ENCODE data around the gene TERT.
"Not testable (repeated sequence)": the region's sequence is repeated elsewhere in the genome, so short reads cannot be mapped to it uniquely, and the experiment has no call there.

TERT gene

DNA sequence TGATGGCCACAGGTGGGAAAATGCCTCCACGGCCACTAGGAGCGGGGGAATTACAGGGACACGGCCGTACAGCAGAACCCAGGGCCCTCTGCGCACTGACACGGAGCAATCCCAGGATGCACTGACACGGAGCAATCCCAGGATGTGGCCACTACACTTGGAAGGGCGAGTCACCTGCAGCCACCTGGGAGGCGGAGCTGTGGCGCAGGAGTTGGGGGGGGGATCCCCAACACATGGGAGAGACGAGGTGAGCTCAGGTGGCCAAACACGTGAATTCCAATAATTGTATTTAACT is 43.3 kb upstream of the TERT start:
- peaks cover 83% of the 10 kb centered on the region for H3K36me3 ChIP-seq (ENCODE audit: control insufficient read depth, insufficient read depth, low read length)

GRCh38 chr5:1337489-1338195 is 42.8 kb upstream of the TERT start:
- DNase-seq, result no peak
- Histone ChIP-seq H3K4me1 (ENCODE audit: control insufficient read depth, insufficient read depth, low read length, poor library complexity, severe bottlenecking) (no peaks in the 10 kb centered on the region), H3K9me3 (ENCODE audit: control insufficient read depth, low read length) (no peaks in the 10 kb centered on the region), H3K4me3 (ENCODE audit: insufficient read depth, low read depth, low read length, poor library complexity, severe bottlenecking) (no peak overlapping the region), H3K27me3 (replicated peaks; ENCODE audit: control insufficient read depth, insufficient read depth, low read length, poor library complexity, severe bottlenecking) (no peaks in the 10 kb centered on the region), H3K27ac (ENCODE audit: insufficient read depth, low read length, poor library complexity, severe bottlenecking) (no peak overlapping the region), H3K36me3 (ENCODE audit: control insufficient read depth, insufficient read depth, low read length) (peaks cover 84% of the 10 kb centered on the region)

More for the DNA sequence above, 43.3 kb upstream of the TERT start:
- Histone ChIP-seq H3K4me3 (ENCODE audit: insufficient read depth, low read depth, low read length, poor library complexity, severe bottlenecking) (no peak overlapping the region), H3K4me1 (ENCODE audit: control insufficient read depth, insufficient read depth, low read length, poor library complexity, severe bottlenecking) (no peaks in the 10 kb centered on the region), H3K9me3 (ENCODE audit: control insufficient read depth, low read length) (no peaks in the 10 kb centered on the region), H3K27me3 (replicated peaks; ENCODE audit: control insufficient read depth, insufficient read depth, low read length, poor library complexity, severe bottlenecking) (no peaks in the 10 kb centered on the region), H3K27ac (ENCODE audit: insufficient read depth, low read length, poor library complexity, severe bottlenecking) (no peak overlapping the region)
- DNase-seq, result no peak

- Histone ChIP-seq H3K4me3 (ENCODE audit: insufficient read depth, low read depth, low read length, poor library complexity, severe bottlenecking) (no peak overlapping the region), H3K9me3 (ENCODE audit: control insufficient read depth, low read length) (no peaks in the 10 kb centered on the region), H3K4me1 (ENCODE audit: control insufficient read depth, insufficient read depth, low read length, poor library complexity, severe bottlenecking) (no peaks in the 10 kb centered on the region), H3K27ac (ENCODE audit: insufficient read depth, low read length, poor library complexity, severe bottlenecking) (no peak overlapping the region), H3K36me3 (ENCODE audit: control insufficient read depth, insufficient read depth, low read length) (peaks cover 84% of the 10 kb centered on the region), H3K27me3 (replicated peaks; ENCODE audit: control insufficient read depth, insufficient read depth, low read length, poor library complexity, severe bottlenecking) (no peaks in the 10 kb centered on the region)
- no peak for DNase-seq
Observed at GRCh38 chr5:1336749-1337488, 42.1 kb upstream of the TERT start.

DNA sequence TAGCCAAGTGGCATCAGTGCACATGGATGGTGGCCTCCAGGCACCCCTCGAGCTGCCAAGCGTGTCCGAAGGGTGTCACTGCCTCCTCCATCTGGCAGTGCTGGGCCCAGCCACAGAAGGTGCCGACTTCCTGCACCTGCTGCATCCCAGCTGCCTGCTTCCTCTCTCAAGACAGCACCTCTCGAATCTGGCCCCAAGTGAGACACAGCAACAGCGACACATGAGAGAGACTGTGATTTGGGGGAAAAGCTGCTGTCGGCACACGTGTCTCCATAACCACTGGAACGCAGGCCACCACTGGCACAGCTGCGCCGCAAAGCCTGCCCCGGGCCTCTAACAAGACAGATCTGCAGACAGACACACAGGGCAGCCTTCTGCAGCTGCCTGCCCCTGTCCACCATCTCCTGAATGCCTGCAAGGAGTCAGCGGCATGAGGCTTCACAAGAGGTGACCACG is 41.3 kb upstream of the TERT start:
- Histone ChIP-seq H3K9me3 (ENCODE audit: control insufficient read depth, low read length) (no peaks in the 10 kb centered on the region), H3K27me3 (replicated peaks; ENCODE audit: control insufficient read depth, insufficient read depth, low read length, poor library complexity, severe bottlenecking) (no peaks in the 10 kb centered on the region), H3K27ac (ENCODE audit: insufficient read depth, low read length, poor library complexity, severe bottlenecking) (no peak overlapping the region), H3K36me3 (ENCODE audit: control insufficient read depth, insufficient read depth, low read length) (peaks cover 84% of the 10 kb centered on the region), H3K4me1 (ENCODE audit: control insufficient read depth, insufficient read depth, low read length, poor library complexity, severe bottlenecking) (no peaks in the 10 kb centered on the region), H3K4me3 (ENCODE audit: insufficient read depth, low read depth, low read length, poor library complexity, severe bottlenecking) (no peak overlapping the region)
- no peak for DNase-seq

GRCh38 chr5:1335540-1336095 is 40.8 kb upstream of the TERT start:
- Histone ChIP-seq H3K4me1 (ENCODE audit: control insufficient read depth, insufficient read depth, low read length, poor library complexity, severe bottlenecking) (no peaks in the 10 kb centered on the region), H3K9me3 (ENCODE audit: control insufficient read depth, low read length) (no peaks in the 10 kb centered on the region), H3K27ac (ENCODE audit: insufficient read depth, low read length, poor library complexity, severe bottlenecking) (no peak overlapping the region), H3K4me3 (ENCODE audit: insufficient read depth, low read depth, low read length, poor library complexity, severe bottlenecking) (no peak overlapping the region), H3K27me3 (replicated peaks; ENCODE audit: control insufficient read depth, insufficient read depth, low read length, poor library complexity, severe bottlenecking) (no peaks in the 10 kb centered on the region), H3K36me3 (ENCODE audit: control insufficient read depth, insufficient read depth, low read length) (peaks cover 86% of the 10 kb centered on the region)
- no peak for DNase-seq

DNA sequence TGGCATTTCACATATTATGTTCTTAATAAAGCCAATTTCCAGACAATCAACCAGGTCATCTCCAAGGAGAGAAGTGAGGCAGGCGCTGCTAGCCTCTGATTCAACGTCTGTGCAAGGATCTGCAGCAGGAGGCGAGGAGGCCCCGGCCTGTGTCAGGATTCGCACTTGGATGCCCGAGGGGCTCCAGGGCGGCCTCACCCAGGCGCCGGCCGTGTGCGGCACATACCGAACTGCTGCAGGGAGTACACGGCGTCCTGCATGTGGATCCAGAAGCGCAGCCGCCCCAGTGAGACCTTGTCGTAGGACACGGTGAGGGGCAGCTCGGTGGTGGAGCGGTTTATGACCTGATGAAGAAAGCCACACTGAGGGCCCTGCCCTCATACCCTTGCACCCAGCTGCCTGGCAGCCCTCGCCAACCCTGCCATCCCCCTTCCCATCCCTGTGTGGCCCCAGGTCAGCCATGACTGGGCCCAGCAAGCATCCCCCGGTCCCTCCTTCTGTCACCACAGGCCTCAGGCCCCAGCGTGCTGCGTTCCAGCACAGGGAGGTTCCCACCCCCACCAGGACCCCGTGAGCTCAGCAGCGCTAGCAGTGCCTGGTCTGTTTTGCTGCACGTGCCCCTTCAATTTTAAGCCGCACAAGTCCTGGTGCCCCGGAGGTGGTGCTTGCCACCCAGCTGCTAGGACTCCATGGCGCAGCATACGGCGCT is 40.1 kb upstream of the TERT start:
- Histone ChIP-seq H3K9me3 (ENCODE audit: control insufficient read depth, low read length) (no peaks in the 10 kb centered on the region), H3K4me1 (ENCODE audit: control insufficient read depth, insufficient read depth, low read length, poor library complexity, severe bottlenecking) (no peaks in the 10 kb centered on the region), H3K4me3 (ENCODE audit: insufficient read depth, low read depth, low read length, poor library complexity, severe bottlenecking) (no peak overlapping the region), H3K27me3 (replicated peaks; ENCODE audit: control insufficient read depth, insufficient read depth, low read length, poor library complexity, severe bottlenecking) (no peaks in the 10 kb centered on the region), H3K36me3 (ENCODE audit: control insufficient read depth, insufficient read depth, low read length) (peaks cover 87% of the 10 kb centered on the region), H3K27ac (ENCODE audit: insufficient read depth, low read length, poor library complexity, severe bottlenecking) (no peak overlapping the region)
- no peak for DNase-seq

- no peaks in the 10 kb centered on the region for H3K27me3 ChIP-seq (replicated peaks; ENCODE audit: control insufficient read depth, insufficient read depth, low read length, poor library complexity, severe bottlenecking)
- no peak overlapping the region for H3K27ac ChIP-seq (ENCODE audit: insufficient read depth, low read length, poor library complexity, severe bottlenecking)
- no peaks in the 10 kb centered on the region for H3K4me1 ChIP-seq (ENCODE audit: control insufficient read depth, insufficient read depth, low read length, poor library complexity, severe bottlenecking)
- DNase-seq, result no peak
- H3K4me3 ChIP-seq (ENCODE audit: insufficient read depth, low read depth, low read length, poor library complexity, severe bottlenecking), result no peak overlapping the region
- H3K9me3 ChIP-seq (ENCODE audit: control insufficient read depth, low read length), result no peaks in the 10 kb centered on the region
- H3K36me3 ChIP-seq (ENCODE audit: control insufficient read depth, insufficient read depth, low read length), result peaks cover 87% of the 10 kb centered on the region
Observed at GRCh38 chr5:1333986-1334385, 39.1 kb upstream of the TERT start.

DNA sequence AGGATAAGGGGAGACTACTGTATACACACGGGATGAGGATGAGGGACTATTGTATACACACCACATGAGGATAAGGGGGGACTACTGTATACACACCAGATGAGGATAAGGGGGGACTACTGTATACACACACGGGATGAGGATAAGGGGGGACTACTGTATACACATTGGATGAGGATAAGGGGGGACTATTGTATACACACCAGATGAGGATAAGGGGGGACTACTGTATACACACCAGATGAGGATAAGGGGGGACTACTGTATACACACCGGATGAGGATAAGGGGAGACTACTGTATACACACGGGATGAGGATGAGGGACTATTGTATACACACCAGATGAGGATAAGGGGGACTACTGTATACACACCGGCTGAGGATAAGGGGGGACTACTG is 38.4 kb upstream of the TERT start:
- not testable (repeated sequence) for H3K27ac ChIP-seq (ENCODE audit: insufficient read depth, low read length, poor library complexity, severe bottlenecking); H3K9me3 ChIP-seq (ENCODE audit: control insufficient read depth, low read length); DNase-seq; H3K4me3 ChIP-seq (ENCODE audit: insufficient read depth, low read depth, low read length, poor library complexity, severe bottlenecking); H3K4me1 ChIP-seq (ENCODE audit: control insufficient read depth, insufficient read depth, low read length, poor library complexity, severe bottlenecking); H3K27me3 ChIP-seq (replicated peaks; ENCODE audit: control insufficient read depth, insufficient read depth, low read length, poor library complexity, severe bottlenecking)
- peaks cover 81% of the 10 kb centered on the region for H3K36me3 ChIP-seq (ENCODE audit: control insufficient read depth, insufficient read depth, low read length)

GRCh38 chr5:1332461-1333001 is 37.7 kb upstream of the TERT start:
- Histone ChIP-seq H3K9me3 (ENCODE audit: control insufficient read depth, low read length) (no peaks in the 10 kb centered on the region), H3K27me3 (replicated peaks; ENCODE audit: control insufficient read depth, insufficient read depth, low read length, poor library complexity, severe bottlenecking) (no peaks in the 10 kb centered on the region), H3K4me3 (ENCODE audit: insufficient read depth, low read depth, low read length, poor library complexity, severe bottlenecking) (no peak overlapping the region), H3K4me1 (ENCODE audit: control insufficient read depth, insufficient read depth, low read length, poor library complexity, severe bottlenecking) (no peaks in the 10 kb centered on the region), H3K27ac (ENCODE audit: insufficient read depth, low read length, poor library complexity, severe bottlenecking) (no peak overlapping the region), H3K36me3 (ENCODE audit: control insufficient read depth, insufficient read depth, low read length) (peaks cover 74% of the 10 kb centered on the region)
- DNase-seq, result no peak

Measured in effector memory CD4-positive, alpha-beta T cell (primary cell).